Endometrial microvascular endothelial cells (primary cell): ENCODE data around the gene EMX1. TPM values are rescaled to one million over a fixed set of nuclear protein-coding genes. Genes with fewer than 3 reads are reported as not detected.

Source experiments
- in situ Hi-C: cut with HindIII; loops from 2 replicates; pipeline ENCODE4 v1.10.0; 2017; ENCODE audit warnings: low sequenced_read_pairs, low pct_unique_long_range_greater_than_20kb; ENCODE audit errors: inconsistent ontology term
- total RNA-seq: library from RNA; depleted of rRNA; stranded (reverse); fragments of >200 nt; gene quantifications from one replicate; pipeline ENCODE4 v1.2.3, GENCODE V29; 2015; ENCODE audit errors: inconsistent ontology term

EMX1 gene
- total RNA-seq, 1 donor from 2014 or later, result not detected

GRCh38 chr2:72934683-72935610 is 17.6 kb downstream of the EMX1 start:
- in situ Hi-C loops, result no loop called here

- in situ Hi-C loops, result no loop called here
Observed at GRCh38 chr2:72935611-72935957, 18.3 kb downstream of the EMX1 start.

- in situ Hi-C loops, result no loop called here
Observed at GRCh38 chr2:72936660-72937355, 19.5 kb downstream of the EMX1 start.

GRCh38 chr2:72937356-72937669 is 20.0 kb downstream of the EMX1 start:
- in situ Hi-C loops, result no loop called here

- in situ Hi-C loops, result no loop called here
Observed at GRCh38 chr2:72938455-72938854, 21.1 kb downstream of the EMX1 start.

- in situ Hi-C loops, result no loop called here
Observed at GRCh38 chr2:72940361-72940760, 23.0 kb downstream of the EMX1 start.

GRCh38 chr2:72940786-72941185 is 23.5 kb downstream of the EMX1 start:
- in situ Hi-C loops, result no loop called here

GRCh38 chr2:72942293-72942692 is 25.0 kb downstream of the EMX1 start:
- in situ Hi-C loops, result no loop called here

- in situ Hi-C loops, result no loop called here
Observed at GRCh38 chr2:72942881-72943418, 25.6 kb downstream of the EMX1 start.

GRCh38 chr2:72943540-72944395 is 26.4 kb downstream of the EMX1 start:
- in situ Hi-C loops, result no loop called here

- in situ Hi-C loops, result no loop called here
Observed at GRCh38 chr2:72944804-72945449, 27.6 kb downstream of the EMX1 start.

- in situ Hi-C loops, result no loop called here
Observed at GRCh38 chr2:72945450-72946019, 28.2 kb downstream of the EMX1 start.

- in situ Hi-C loops, result no loop called here
Observed at GRCh38 chr2:72946466-72946865, 29.1 kb downstream of the EMX1 start.

GRCh38 chr2:72947952-72948830 is 30.9 kb downstream of the EMX1 start:
- in situ Hi-C loops, result no loop called here

GRCh38 chr2:72949045-72949444 is 31.7 kb downstream of the EMX1 start:
- in situ Hi-C loops, result no loop called here

- in situ Hi-C loops, result no loop called here
Observed at GRCh38 chr2:72949642-72950041, 32.3 kb downstream of the EMX1 start.

GRCh38 chr2:72950558-72951255 is 33.4 kb downstream of the EMX1 start:
- in situ Hi-C loops, result no loop called here
